Measurements from ENCODE around the gene AMZ1. TPM values are rescaled to one million over a fixed set of nuclear protein-coding genes. Genes with fewer than 3 reads are reported as not detected.

Gene AMZ1, protein sequence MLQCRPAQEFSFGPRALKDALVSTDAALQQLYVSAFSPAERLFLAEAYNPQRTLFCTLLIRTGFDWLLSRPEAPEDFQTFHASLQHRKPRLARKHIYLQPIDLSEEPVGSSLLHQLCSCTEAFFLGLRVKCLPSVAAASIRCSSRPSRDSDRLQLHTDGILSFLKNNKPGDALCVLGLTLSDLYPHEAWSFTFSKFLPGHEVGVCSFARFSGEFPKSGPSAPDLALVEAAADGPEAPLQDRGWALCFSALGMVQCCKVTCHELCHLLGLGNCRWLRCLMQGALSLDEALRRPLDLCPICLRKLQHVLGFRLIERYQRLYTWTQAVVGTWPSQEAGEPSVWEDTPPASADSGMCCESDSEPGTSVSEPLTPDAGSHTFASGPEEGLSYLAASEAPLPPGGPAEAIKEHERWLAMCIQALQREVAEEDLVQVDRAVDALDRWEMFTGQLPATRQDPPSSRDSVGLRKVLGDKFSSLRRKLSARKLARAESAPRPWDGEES
- total RNA-seq, result 0.23 TPM

DNA sequence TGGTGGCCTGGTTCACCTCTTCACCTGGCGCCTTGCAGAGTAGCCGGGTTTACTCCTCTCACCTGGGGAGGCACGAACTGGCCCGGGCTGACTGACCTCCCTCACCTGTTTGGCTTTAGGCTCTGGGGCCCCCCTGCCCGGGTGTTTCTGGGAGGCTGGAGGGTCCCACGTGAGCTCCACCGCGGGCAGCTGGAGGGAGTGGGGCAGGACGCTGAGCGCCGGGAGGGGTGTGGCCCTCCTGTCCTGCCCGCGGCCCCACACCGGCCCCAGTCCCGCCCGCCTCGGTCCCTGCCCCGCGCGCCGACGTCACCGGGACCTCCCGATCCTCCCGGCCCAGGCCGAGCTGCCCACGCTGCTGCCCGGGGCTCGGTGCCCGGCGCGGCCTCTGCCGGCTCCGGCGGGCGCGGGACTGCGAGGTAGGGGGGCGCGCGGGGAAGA, at the start of gene AMZ1:
Gene AMZ1, plus strand, starts transcription at position 322 of the 438 bp plus-strand sequence. CDS start 12,250 bp downstream, outside the sequence.

Other genes with a start within 250 kb of the AMZ1 start
- gene GRIFIN, start 211.8 kb upstream of the AMZ1 start, total RNA-seq, result not detected
- 42.0 TPM for gene LFNG, start 168.4 kb upstream of the AMZ1 start, total RNA-seq
- gene BRAT1, start 132.7 kb upstream of the AMZ1 start, total RNA-seq, result 48.0 TPM
- gene IQCE, start 129.2 kb upstream of the AMZ1 start, total RNA-seq, result 13.5 TPM
- gene TTYH3, start 56.2 kb upstream of the AMZ1 start, total RNA-seq, result 82.1 TPM
- gene GNA12, start 156.1 kb downstream of the AMZ1 start, total RNA-seq, result 27.9 TPM